HepG2 (cell line): Measurements from ENCODE around the gene PPP2R5D. TPM values are rescaled to one million over a fixed set of nuclear protein-coding genes. Genes with fewer than 3 reads are reported as not detected.

Source experiments
- CSRNP2 ChIP-seq: sonication (generic); formaldehyde crosslinking; conservative IDR thresholded peaks from 2 replicates; pipeline ENCODE4 v1.8.0; 2022; ENCODE audit warnings: low read depth, missing genetic modification reagents
- GATA4 ChIP-seq: sonication (generic); IDR thresholded peaks from 2 replicates; pipeline ENCODE4 v1.6.1; 2016; ENCODE audit warnings: antibody characterized with exemption, low read depth, borderline replicate concordance
- HDAC2 ChIP-seq: sonication (generic); formaldehyde crosslinking; IDR thresholded peaks from 2 replicates; pipeline ENCODE4 v1.4.0; 2020; ENCODE audit warnings: missing genetic modification reagents
- HMGXB3 ChIP-seq: sonication (generic); formaldehyde crosslinking; IDR thresholded peaks from 2 replicates; pipeline ENCODE4 v1.4.0; 2020; ENCODE audit warnings: missing genetic modification reagents, borderline replicate concordance
- MAFK ChIP-seq, 2 experiments: IDR thresholded peaks in 1 of 2; conservative IDR thresholded peaks in 1 of 2; 2 replicates each; pipeline ENCODE4 v1.6.1; 2011; ENCODE audit warnings: improper control_type of control experiment in 2 of 2, low read length in 2 of 2
- MED1 ChIP-seq: sonication (generic); formaldehyde crosslinking; IDR thresholded peaks from 2 replicates; pipeline ENCODE4 v1.4.0; 2020; ENCODE audit warnings: missing genetic modification reagents
- NFYC ChIP-seq: IDR thresholded peaks from 2 replicates; pipeline ENCODE4 v1.6.1; 2016; ENCODE audit warnings: missing genetic modification reagents, missing compliant biosample characterization
- PBX3 ChIP-seq: sonication (generic); formaldehyde crosslinking; IDR thresholded peaks from 2 replicates; pipeline ENCODE4 v1.8.1; 2023; ENCODE audit warnings: missing genetic modification reagents, inconsistent platforms, borderline replicate concordance
- PHB2 ChIP-seq: fragments of 450-650 bp; IDR thresholded peaks from 2 replicates; pipeline ENCODE4 v1.6.1; 2018; ENCODE audit not compliant: partially characterized antibody
- PREB ChIP-seq: sonication (generic); formaldehyde crosslinking; IDR thresholded peaks from 2 replicates; pipeline ENCODE4 v1.4.0; 2020; ENCODE audit warnings: missing genetic modification reagents
- SPEN ChIP-seq: sonication (generic); formaldehyde crosslinking; IDR thresholded peaks from 2 replicates; pipeline ENCODE4 v1.5.1; 2020; ENCODE audit warnings: low read depth, mild to moderate bottlenecking, missing genetic modification reagents
- TEAD3 ChIP-seq: optimal IDR thresholded peaks from 2 replicates; pipeline ENCODE3; 2016; ENCODE audit warnings: borderline replicate concordance
- ZHX2 ChIP-seq, 2 experiments: sonication (generic) in 1 of 2; formaldehyde crosslinking in 1 of 2; IDR thresholded peaks; 2 replicates each; pipeline versions ENCODE4 v1.6.1 to v1.9.0; 2014 to 2022; ENCODE audit warnings: antibody characterized with exemption in 1 of 2, borderline replicate concordance in 1 of 2, inconsistent platforms in 1 of 2, low read depth in 1 of 2, missing genetic modification reagents in 1 of 2
- polyA plus RNA-seq, 8 experiments: library from polyadenylated mRNA; depleted of rRNA in 3 of 8; stranded (reverse) in 7 of 8; unstranded in 1 of 8; fragments of >200 nt; fragmentation: Illumina TruSeq in 4 of 8; extraction: Trizol in 4 of 8; gene quantifications; 2 replicates each; pipeline versions ENCODE4 v1.2.1 to v1.2.3, GENCODE V29; 2011 to 2016; ENCODE audit warnings: low read depth in 4 of 8, missing spikeins in 1 of 8, mixed read lengths in 1 of 8; ENCODE audit not compliant: insufficient read depth in 1 of 8
- total RNA-seq, 5 experiments: library from RNA; depleted of rRNA; stranded (reverse); fragments of >200 nt; fragmentation: Illumina TruSeq; extraction: Trizol; gene quantifications; 2 replicates each; pipeline ENCODE4 v1.2.3, GENCODE V29; 2016; ENCODE audit warnings: low read depth in 1 of 5

PPP2R5D gene
- total and polyA plus RNA-seq, 2 of the 13 experiments (the other 11 are each of a cell fraction or from before 2014, with no cell fraction given) = 53.7 to 60.4 TPM

GRCh38 chr6:43059168-43060033 is 75.0 kb downstream of the PPP2R5D start, which contains the start of the genes KLC4 and MRPL2 (continued):
- no peak for TF ChIP-seq MAFK (conservative IDR thresholded peaks at IDR 0.05 in 1 of 2, IDR thresholded peaks at IDR 0.05 in 1 of 2; ENCODE audit: low read length in 2 of 2)
- no peak for TF ChIP-seq PHB2
- TF ChIP-seq MED1 (CRISPR knock-in tag) = 0 out of 2 replicates have a peak, but pooled peaks have one; percentile 15
- TF ChIP-seq NFYC (CRISPR knock-in tag) = peak; percentile 84
- peak; percentile 6 for TF ChIP-seq TEAD3
- TF ChIP-seq PBX3 (CRISPR knock-in tag) = no peak
- TF ChIP-seq GATA4 = no peak
- no peak for TF ChIP-seq CSRNP2 (CRISPR knock-in tag)
- TF ChIP-seq HDAC2 (CRISPR knock-in tag) = peak; percentile 85
- peak; percentile 75; the same call in 1 of the 2 replicates for TF ChIP-seq SPEN (CRISPR knock-in tag)
- TF ChIP-seq PREB = no peak
- TF ChIP-seq ZHX2 (IDR thresholded peaks at IDR 0.05; ENCODE audit: low read depth) = peak; percentile 98
- TF ChIP-seq ZHX2 (CRISPR knock-in tag; IDR thresholded peaks at IDR 0.05; ENCODE audit: borderline replicate concordance) = no peak
- peak; percentile 57; the same call in 1 of the 2 replicates for TF ChIP-seq HMGXB3 (CRISPR knock-in tag)
